ENCODE measurements around the gene BRD9.

DNA sequence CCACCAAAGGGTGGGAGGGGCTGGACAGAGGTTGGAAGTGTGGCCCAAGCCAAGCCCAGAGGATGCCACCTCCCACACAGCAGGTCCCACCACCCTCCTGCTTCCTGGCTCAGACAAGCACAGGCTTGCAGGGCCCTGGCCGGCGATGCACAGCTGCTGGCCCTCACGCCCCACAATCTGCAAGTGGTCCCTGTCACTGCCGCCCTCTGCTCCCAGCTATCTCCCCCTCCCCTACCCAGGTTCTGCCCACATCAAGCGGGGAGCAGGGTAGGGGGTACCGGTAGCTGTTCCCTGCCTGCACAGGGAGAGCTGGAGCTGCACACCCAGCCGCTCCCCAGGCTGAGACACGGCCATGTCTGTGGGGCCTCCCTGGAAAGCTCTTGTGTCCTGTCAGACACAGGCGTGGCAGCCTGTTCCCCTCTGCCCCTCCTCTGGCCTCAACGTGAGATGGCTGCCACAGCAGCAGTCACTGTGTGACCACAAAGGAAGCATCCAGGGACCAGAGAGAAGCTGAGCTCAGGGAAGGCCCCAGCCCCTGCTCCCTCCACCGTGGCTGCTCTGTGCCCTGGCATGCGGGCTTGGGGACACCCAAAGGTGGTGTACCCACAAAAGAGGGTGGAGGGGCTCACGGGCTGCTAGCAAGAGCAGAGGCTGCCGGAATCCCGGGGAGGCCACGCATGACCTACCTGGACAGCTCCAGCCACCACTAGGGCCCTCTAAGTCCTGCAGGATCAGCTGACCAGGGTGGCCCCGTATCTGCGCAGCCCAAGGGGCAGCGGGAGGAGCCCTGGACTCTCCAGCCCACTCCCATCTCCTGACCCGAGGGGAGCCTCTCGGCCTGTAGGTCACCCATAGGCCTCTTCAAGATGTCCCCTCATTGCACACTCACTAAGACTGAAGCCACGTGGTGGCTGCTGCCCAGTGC lies 30.9 kb downstream of the BRD9 start:
- TF ChIP-seq JUN (IDR thresholded peaks at IDR 0.05): no peak
- no peak for TF ChIP-seq CEBPB (IDR thresholded peaks at IDR 0.05)
- no peak for TF ChIP-seq POLR2A (IDR thresholded peaks at IDR 0.05; ENCODE audit: low read length)
- TF ChIP-seq RFX5 (IDR thresholded peaks at IDR 0.05): no peak
- TF ChIP-seq, protein P1, sequence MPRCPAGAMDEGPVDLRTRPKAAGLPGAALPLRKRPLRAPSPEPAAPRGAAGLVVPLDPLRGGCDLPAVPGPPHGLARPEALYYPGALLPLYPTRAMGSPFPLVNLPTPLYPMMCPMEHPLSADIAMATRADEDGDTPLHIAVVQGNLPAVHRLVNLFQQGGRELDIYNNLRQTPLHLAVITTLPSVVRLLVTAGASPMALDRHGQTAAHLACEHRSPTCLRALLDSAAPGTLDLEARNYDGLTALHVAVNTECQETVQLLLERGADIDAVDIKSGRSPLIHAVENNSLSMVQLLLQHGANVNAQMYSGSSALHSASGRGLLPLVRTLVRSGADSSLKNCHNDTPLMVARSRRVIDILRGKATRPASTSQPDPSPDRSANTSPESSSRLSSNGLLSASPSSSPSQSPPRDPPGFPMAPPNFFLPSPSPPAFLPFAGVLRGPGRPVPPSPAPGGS (IDR thresholded peaks at IDR 0.05): no peak
- no peak for TF ChIP-seq ESRRA (IDR thresholded peaks at IDR 0.05; ENCODE audit: borderline replicate concordance, low read length)
